Neural cell (in vitro differentiated cells): ENCODE data around the gene SRGAP3.

Experiments
- POLR2AphosphoS5 ChIP-seq: IDR thresholded peaks from 2 replicates; pipeline ENCODE4 v1.6.1; 2012
- TAF1 ChIP-seq: IDR thresholded peaks from 2 replicates; pipeline ENCODE4 v1.6.1; 2012; ENCODE audit warnings: low read depth
- TF ChIP-seq, protein P1 (sequence below): fragments of 450-650 bp; IDR thresholded peaks from 2 replicates; pipeline ENCODE4 v1.5.1; 2014; ENCODE audit warnings: antibody characterized with exemption, mild to moderate bottlenecking, moderate library complexity; ENCODE audit not compliant: poor library complexity, severe bottlenecking

GRCh38 chr3:9260305-9260704 lies 10.9 kb upstream of the SRGAP3 start:
- TF ChIP-seq POLR2AphosphoS5: no peak
- TF ChIP-seq, protein P1, sequence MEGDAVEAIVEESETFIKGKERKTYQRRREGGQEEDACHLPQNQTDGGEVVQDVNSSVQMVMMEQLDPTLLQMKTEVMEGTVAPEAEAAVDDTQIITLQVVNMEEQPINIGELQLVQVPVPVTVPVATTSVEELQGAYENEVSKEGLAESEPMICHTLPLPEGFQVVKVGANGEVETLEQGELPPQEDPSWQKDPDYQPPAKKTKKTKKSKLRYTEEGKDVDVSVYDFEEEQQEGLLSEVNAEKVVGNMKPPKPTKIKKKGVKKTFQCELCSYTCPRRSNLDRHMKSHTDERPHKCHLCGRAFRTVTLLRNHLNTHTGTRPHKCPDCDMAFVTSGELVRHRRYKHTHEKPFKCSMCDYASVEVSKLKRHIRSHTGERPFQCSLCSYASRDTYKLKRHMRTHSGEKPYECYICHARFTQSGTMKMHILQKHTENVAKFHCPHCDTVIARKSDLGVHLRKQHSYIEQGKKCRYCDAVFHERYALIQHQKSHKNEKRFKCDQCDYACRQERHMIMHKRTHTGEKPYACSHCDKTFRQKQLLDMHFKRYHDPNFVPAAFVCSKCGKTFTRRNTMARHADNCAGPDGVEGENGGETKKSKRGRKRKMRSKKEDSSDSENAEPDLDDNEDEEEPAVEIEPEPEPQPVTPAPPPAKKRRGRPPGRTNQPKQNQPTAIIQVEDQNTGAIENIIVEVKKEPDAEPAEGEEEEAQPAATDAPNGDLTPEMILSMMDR: no peak
- no peak for TF ChIP-seq TAF1
